ENCODE results near the gene SLC12A3. TPM values are rescaled to one million over a fixed set of nuclear protein-coding genes. Genes with fewer than 3 reads are reported as not detected.

SLC12A3 gene
- total and polyA plus RNA-seq, 2 of the 8 experiments (the other 6 are each of a cell fraction or from before 2014, with no cell fraction given) = not detected

DNA sequence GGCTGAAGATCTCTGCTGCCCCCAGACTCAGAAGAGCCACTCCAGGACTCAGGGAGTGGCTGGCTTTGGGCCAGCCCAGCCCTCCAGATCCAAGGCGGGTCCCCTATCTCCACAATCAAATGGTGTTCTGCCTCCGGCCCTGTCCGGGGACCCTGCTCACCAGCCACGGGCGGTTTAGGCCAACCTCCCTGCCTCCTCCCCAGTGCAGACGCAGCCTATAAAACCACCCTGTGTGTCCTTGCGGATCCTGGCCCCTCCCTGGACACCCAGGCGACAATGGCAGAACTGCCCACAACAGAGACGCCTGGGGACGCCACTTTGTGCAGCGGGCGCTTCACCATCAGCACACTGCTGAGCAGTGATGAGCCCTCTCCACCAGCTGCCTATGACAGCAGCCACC is at the start of gene SLC12A3 (continued):
- TF ChIP-seq, protein P1, sequence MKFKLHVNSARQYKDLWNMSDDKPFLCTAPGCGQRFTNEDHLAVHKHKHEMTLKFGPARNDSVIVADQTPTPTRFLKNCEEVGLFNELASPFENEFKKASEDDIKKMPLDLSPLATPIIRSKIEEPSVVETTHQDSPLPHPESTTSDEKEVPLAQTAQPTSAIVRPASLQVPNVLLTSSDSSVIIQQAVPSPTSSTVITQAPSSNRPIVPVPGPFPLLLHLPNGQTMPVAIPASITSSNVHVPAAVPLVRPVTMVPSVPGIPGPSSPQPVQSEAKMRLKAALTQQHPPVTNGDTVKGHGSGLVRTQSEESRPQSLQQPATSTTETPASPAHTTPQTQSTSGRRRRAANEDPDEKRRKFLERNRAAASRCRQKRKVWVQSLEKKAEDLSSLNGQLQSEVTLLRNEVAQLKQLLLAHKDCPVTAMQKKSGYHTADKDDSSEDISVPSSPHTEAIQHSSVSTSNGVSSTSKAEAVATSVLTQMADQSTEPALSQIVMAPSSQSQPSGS (IDR thresholded peaks at IDR 0.05; ENCODE audit: low read length) = no peak
- no peak for TF ChIP-seq NRF1 (IDR thresholded peaks at IDR 0.05; ENCODE audit: low read depth, low read length)
- no peak for TF ChIP-seq PHF8 (conservative IDR thresholded peaks at IDR 0.05; ENCODE audit: low read depth, low read length)
- TF ChIP-seq, protein P2, sequence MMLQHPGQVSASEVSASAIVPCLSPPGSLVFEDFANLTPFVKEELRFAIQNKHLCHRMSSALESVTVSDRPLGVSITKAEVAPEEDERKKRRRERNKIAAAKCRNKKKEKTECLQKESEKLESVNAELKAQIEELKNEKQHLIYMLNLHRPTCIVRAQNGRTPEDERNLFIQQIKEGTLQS (IDR thresholded peaks at IDR 0.05; ENCODE audit: insufficient read depth, low read depth, low read length) = no peak

All from H1 (cell line).